Activated CD4-positive, alpha-beta T cell treated with anti-CD3 and anti-CD28 coated beads for 24 hours (primary cell): ENCODE data around the gene HOATZ.

Source experiments
- DNase-seq, 2 donors: peaks; one replicate each; pipeline ENCODE4 v3.0.0-alpha.2; 2020; ENCODE audit warnings: low read depth in 2 of 2

Gene HOATZ

DNA sequence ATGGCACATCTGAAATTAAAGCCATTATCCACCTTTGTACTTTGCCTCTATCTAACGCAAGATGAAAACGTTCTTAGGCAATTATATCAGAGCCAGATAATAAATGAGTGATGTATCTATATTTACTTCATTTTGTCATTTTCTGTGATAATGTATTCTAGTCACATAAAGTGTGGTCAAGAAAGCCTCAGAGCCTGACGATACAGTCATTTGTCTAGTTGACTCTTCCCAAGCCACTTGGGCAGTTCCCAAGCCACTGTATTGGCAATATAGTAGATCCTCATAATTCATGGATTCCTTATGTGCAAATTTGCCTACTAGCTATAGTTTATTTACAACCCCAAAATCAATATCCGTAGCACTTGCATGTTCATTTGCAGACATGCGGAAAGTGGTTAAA, 7.8 kb downstream of the HOATZ start:
- no peak for DNase-seq

DNA sequence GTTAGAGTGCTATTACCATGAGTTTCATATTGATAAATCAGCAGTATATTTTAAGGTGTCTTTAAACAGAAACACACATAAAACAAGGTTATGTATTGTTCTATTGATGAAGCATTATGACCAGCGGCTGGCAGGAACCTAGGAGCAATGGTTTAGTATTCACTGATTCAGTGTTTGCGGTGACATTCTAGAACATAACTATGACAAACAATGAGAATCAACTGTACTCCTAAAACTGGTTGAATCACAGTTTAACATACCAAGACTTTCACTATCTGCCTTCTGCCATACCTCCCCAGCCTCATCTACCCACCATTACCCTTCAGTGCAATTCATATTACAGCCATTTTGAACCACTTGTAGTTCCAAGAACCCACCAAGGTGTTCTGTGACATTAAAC, 8.8 kb downstream of the HOATZ start:
- no peak for DNase-seq

DNA sequence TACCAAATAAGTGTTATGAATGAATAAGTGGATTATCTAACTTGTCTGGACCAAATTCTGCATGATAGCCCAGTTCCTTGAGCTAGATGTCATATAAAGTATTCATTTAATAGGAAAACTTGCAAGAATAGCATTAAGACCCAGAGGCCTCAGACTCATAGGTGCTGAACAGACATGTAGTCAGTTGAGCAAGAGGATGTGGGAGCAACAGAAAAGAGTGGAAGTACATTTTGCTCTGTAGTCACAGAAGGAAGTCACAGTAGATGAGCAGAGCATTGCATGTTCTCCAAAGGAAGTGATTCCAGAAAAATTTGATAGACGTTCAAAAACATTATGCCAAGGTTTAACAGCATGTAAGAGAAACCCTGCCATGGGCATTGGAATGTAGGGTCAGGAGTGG, 9.5 kb downstream of the HOATZ start:
- DNase-seq: no peak

DNA sequence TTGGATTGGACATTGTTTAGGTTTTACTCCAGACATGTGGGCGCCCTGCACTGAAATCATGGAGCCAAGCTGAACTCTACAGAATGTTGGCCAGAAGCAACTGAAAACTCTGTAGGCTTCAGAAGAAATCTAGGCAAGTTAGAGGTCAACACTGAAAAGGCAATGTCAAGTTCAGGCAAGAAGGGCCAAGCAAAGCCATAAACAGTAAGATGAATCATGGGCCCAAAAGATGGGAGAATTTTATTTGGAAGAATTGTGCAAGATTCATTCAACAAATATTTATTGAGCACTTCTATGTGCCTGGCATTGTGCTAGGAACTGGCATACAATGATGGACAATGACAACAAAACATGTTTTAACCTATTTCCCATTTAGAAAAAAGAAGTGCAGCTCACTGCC, 10.9 kb downstream of the HOATZ start:
- DNase-seq: no peak

DNA sequence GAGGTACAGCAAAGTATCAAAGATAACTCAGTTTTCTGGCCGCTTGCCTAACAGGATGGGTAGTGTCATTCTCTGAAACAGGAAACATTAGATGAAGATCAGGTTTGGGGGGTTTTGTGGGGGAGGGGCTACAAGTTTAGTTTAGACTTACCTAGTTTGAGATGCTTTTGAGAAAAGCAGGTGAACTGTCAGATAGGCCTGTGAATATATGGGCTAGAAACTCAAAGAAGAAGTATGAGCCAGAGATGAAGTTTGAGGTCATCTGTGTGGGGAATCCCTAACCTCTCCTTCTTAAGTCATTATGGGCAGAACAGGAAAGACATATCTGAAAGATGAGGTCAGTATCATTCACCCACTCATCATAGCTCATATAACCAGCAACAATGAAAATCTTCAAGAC, 11.9 kb downstream of the HOATZ start:
- no peak for DNase-seq

DNA sequence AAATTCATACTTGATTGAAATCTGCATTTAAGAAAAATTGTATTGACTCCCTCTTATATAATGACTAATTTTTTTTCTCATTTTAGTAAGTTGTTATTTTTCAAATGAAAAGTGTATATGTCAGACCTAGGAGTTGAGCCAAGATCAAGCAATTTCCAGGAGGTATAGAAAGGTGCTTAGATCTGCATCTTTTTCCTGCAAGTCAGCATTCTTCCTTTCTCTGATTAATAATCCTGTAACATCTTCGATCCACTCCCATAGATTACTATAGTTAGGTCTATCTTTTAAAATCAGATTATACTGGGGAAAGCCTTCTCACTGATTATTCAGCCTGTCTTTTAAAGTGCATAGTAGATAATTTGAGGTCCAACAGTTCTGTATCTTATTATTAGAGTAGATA, 12.7 kb downstream of the HOATZ start:
- DNase-seq: no peak

DNA sequence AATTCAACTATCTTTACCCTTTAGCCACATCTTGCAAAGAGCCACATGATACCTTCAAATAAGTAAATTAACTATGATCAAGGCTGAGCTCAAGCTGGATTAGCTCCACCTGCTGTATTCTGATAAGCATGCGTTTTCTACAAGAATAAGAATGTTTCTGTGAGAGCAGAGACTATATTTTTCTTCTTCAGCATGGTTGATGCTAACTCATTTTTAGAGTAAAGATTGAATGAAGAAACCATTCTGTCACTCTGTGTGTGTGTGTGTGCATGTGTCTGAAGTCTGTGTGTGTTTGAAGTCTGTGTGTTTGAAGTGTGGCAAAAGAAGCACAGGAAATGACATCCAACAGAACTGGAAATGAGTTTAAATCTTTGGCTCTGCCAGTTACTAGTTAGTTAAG, 14.0 kb downstream of the HOATZ start:
- DNase-seq: no peak

DNA sequence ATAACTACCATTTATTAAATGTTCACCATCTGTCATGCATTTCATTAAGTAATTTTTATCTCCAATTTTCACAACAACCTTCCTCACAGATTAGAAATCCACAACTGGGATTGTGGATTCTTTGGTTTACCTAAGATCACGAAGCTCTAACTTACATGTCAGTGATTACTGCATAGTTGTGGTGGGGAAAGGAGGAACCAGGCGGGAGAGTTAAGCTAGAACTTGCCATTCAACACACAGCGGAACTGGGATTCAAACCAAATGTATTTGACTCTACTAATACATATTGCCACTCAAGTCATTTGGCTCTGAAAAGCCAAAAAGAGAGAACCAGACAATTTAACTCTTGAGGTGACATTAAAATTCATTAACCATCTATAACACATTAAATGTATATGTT, 15.5 kb downstream of the HOATZ start:
- no peak for DNase-seq

DNA sequence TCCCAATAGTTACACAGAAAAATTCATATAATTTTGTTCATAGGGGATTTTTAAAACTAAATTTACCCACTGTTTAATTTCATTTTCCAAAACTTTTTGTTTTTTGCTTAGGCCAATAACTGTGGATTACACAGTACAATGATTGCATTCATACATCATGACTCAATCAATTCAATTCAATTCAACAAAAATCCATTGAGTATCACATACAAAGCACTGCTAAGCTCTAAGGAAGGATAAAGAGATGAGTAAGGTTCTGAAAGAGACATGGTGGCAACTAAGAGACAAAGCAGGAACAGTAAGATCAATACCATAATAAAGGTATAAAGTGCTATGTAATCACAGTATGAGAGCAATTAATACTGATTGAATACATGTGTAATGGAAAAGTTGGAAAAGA, 16.6 kb downstream of the HOATZ start:
- DNase-seq: no peak

DNA sequence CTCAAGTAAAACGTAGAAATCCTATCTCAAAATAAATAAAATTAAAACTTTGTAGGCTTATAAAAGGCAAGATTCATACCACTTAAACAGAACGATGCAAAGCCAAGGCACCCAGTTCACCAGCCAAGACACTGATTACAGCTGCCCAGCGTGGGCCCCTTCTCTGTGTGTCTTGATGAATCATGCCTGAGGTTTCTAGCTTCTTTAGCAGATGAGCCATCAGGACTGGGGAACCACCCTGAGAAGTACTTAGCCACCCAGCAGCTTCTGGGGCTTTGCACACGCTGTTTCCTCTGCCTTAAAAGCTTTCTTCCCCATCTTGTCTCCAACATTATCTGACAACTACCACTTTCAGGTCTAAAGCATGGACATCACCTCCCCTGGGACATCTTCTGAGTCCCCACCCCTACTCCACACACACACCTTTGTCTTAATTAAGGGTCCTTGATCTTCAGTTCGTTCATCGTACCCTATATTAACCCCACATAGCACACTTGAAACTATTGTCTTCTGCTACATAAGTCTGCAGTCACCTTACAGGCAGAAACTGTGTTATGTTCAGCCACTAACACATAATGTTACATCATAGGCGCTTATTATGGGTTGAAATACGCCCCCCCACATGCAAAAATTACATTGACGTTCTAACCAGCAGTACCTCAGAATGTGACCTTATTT, 17.2 kb downstream of the HOATZ start:
- peak; percentile 36 to 51 for DNase-seq

DNA sequence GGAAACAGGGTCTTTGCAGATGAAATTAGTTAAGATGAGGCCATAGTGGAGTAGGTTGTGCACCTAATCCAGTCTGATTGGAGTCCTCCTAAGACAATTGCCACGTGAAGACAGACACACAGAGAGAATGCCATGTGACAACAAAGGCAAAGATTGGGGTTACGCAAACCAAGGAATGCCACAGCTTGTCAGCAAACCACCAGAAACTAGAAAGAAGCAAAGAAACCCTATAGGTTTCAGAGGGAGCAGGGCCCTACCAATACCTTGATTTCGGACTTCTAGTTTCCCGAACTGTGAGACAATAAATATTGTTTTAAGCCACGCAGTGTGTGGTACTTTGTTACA, 17.8 kb downstream of the HOATZ start:
- DNase-seq: no peak

DNA sequence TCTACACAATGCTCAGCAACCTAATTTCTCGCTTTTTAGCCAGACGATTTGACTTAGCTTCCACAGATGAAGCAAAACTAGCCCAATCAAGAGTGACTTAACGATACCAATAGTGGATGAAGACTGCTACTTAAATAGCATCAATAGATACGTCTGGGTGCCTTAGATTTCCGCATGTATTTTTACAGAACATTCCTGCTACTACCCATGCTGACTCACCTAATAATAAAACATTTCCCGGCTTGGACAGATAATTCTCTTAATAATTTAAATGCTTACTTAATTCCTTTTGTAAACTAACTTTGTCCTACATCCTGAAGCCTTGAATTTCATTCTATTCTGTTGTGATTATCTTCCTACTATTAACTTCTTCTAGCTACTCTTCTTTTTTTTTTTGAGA, 20.7 kb downstream of the HOATZ start:
- no peak for DNase-seq

DNA sequence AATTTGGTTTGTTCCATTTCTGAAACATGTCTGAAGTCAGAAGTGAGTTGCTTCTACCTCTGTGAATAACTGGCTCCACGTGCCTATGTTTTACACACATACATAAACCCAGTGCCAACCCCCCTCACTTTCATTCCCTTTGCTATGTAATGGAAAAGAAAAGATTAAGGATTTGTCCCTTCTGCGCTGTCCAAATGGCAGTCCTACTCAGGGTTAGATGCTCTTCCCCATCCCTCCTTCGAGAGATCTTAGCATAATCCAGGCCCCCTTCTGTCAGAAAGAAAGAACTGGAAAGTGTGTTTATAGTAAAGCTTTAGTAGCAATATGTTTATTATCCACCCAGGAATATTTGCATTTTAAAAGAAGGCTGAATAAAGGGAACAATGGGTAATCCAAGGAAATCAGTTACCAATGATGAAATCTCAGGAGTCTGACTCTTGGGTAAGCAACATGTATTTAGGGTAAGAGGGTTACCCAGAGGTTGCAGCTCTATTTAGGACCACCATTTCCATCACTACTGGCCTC, 22.8 kb downstream of the HOATZ start:
- DNase-seq: no peak

DNA sequence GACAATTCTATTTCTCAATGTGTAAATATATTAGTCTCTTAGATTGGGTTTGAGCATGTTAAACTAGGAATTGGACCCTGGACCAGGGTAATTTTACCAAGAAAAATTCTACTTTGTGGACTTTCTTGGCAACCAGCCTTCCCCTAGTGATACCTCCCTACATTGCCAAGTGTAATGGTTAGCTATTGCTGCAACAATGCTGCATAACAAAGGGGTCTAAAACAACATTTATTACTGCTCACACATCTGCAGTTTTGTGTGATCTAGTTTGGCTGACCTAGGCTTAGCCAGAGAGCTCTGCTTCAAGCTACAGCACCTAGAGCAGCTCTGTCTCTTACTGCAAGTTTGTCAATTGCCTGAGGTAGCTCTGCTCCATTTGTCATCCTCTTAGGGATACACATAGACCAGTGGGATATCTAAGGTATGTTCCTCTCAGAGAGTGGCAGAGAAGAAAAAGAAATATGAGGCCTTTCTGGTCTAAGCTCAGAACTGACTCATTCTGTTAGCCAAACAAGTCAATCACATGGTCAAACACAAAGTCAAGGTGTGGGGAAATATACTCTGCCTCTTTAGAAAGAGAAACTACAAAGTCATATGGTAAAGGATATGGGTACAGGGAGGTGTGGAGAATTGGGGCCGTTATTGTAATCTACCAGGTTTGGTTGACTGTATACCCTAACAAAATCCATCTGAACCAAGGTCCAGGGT, 24.0 kb downstream of the HOATZ start:
- DNase-seq: no peak

DNA sequence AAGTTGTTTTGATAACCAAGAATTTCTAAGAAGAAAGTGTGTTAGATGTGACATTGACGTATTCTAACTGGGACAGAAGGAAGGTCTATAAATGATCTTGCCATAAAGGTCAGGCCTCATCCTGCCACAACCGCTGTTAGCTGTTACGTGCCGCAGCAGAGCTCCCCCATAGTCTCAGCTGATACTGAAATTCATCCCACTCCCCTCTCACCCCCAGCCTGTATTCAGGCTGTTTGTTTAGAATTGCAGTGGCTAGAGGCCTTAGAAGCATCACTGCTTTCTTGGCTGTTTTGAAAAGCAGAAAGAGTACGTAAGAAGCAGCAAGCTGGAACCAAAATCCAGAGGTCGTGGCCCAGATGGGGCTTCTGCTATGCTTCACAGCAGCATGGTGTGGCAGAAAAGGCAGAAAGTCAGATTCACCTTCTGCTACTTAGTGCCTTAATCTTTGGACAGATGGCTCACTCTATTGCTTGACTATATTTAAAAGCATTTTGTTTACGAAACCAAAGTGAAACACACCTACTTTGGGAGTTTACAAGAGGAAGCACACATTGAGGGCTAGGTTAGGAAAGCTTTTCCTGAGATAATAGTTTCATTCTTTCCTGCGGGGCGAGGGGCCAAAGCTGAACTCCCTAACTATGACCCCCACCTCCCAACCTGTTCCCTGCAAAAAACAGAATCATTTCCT, 25.0 kb downstream of the HOATZ start:
- DNase-seq: no peak

DNA sequence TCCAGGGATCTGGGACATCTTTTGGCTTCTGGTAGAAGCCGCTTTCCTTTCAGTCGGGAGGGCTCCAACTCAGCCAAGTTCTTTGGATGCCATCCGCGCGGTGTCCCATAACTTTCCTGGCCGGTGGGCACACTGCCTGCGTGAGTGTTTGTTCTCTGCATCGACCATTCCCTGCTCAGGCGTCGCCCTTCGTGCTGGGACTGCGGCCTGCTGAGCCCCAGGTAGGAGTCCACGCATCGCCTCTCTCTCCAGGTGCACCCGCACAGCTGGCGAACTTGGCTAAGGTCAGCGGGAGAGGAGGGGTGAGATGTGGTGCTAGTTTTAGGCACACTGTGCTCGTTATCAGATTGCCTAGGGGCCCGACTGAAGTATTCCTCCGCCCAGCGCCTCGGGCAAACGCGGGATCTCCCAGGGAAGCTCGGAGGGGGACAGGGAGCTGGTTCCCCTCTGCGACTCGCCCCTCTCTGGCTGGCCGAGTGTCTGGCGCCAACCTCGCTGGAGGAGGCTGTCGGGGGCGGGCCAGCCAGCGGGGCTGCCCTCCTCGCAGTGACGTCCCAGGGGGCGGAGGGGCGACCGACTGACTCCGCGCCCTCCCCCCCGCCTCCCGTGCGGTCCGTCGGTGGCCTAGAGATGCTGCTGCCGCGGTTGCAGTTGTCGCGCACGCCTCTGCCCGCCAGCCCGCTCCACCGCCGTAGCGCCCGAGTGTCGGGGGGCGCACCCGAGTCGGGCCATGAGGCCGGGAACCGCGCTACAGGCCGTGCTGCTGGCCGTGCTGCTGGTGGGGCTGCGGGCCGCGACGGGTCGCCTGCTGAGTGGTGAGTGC, 25.7 kb downstream of the HOATZ start, which contains the start of gene LAYN:
Gene LAYN, plus strand, starts transcription at position 607 of the 823 bp plus-strand sequence. Its CDS starts 124 bp downstream, at position 731.
- no peak for DNase-seq

DNA sequence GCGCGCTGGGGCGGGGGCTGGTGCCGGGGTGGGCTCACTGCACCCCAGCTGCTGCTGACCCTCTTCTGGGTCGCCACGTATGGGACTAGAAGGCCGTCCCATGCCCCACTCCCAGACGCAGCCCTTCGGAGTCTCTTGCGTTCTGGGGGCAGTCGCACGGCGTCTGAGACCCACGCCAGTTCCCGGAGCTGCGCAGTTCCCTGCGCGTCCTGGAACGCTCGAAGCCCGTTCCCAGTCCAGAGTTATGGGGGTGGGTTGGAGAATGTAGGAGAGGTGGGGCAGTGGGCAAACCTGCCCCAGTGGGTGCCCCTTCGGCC, 26.3 kb downstream of the HOATZ start:
- DNase-seq: no peak

DNA sequence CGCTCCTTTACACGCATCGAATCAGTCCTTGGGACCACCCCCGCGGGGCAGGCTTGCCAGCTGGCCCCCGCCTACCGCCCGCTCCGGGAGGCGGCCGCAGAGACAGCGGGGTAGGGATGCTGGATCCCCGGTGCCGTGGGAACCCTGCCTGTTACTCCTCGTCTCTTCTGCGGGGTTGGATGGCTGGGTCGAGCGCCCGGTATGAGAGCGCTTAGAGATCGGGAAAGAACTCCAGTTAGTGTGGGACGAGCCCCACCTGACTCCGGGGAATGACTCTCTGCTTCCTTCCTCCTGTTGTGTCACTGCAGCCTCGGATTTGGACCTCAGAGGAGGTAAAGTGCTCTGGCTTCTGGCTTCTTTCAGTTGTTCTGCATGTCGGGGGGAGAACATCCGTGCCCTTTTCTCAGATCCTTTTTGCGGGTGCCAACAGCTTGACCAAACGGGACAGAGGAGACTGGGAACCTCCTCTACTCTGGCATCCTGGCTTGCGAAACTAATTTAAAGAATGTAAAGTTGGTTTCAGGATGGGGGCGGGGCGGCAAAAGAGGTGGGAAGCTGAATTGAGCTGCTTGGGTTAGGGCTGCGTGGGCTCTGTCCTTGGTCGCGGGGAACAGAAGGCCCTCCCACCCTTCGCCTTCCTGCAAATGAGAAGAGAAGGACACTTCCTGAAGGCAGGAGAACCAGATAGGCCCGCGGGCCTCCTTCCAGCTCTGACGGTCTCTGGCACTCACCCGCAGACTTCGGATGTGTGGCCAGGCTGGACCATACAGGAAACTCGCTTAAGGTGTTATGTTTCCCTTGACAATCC, 26.9 kb downstream of the HOATZ start:
- DNase-seq: no peak

DNA sequence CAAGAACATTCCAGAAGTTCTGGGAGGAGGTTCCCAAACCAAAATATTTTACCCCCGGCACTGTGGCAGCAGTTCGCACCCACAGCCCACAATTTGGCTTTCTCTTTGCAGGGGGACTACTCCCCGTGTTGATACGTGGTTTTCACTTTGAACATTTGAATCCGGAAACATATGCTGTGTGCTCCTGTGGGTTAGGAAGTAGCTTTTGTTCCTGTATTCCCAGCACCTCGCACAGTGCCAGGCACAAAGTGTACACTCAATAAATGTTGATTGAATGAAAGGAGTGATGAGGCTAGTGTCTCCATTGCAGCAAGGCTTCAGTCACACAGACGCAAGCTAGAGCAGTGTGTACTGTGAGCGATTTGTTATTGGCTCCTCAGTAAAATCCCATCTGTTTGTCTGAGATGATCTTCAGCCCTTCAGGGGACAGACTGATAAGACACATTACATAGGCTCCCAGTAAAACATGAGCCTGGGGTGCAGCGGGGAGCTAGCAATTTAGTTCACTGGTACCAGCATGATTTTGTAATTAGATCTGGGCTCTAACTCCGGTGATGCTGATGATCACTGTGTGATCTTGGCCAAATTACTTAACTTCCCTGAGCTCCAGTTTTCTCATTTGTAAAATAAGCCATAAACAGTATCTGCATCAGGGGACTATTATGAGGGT, 28.2 kb downstream of the HOATZ start:
- DNase-seq: no peak

DNA sequence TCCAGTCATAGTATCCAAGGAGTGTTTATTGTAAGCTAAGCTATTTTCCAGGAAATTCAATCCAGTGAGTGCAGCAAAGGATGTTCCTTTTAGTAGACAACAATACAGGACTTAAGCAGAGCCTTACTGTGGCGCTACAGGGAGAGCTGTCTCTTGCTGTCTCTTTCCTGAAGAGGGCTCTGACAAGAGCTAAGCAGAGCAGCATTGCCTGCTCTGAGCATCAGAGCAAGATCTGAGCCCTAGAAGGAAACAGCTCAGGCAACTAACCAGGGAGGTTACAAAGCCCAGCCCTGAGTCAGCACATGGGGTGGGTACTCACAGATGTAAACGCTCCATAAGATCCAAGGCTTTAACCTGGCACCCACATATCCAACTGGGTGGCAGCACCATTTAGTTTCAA, 33.9 kb downstream of the HOATZ start:
- no peak for DNase-seq
